GM23338 (cell line): Measurements from ENCODE around the gene GMPS. TPM values are rescaled to one million over a fixed set of nuclear protein-coding genes. Genes with fewer than 3 reads are reported as not detected.

Experiments used
- CREB1 ChIP-seq: fragments of 250-450 bp; sonication (Bioruptor Pico); IDR thresholded peaks from 2 replicates; pipeline ENCODE4 v1.5.0; 2020; ENCODE audit warnings: low read depth, mild to moderate bottlenecking, moderate library complexity
- CTCF ChIP-seq, 2 experiments: fragments of 200-600 bp in 1 of 2; sonication (generic) in 1 of 2; conservative IDR thresholded peaks; 2 replicates each; pipeline versions ENCODE4 v1.5.1 to v1.6.1; 2016 to 2017; ENCODE audit warnings: antibody characterized with exemption in 2 of 2, low read depth in 2 of 2, mild to moderate bottlenecking in 2 of 2, moderate library complexity in 1 of 2
- EZH2 ChIP-seq: fragments of 200-600 bp; sonication (generic); IDR thresholded peaks from one replicate; pipeline ENCODE4 v1.8.0; 2017; ENCODE audit warnings: antibody characterized with exemption, mild to moderate bottlenecking, low read depth; ENCODE audit not compliant: unreplicated experiment
- EZH2phosphoT487 ChIP-seq: fragments of 200-600 bp; sonication (generic); IDR thresholded peaks from one replicate; pipeline ENCODE4 v1.8.1; 2018; ENCODE audit warnings: antibody characterized with exemption; ENCODE audit not compliant: unreplicated experiment
- STAT1 ChIP-seq: IDR thresholded peaks from one replicate; pipeline ENCODE4 v1.6.1; 2016; ENCODE audit warnings: antibody characterized with exemption; ENCODE audit not compliant: unreplicated experiment
- polyA plus RNA-seq: library from polyadenylated mRNA; unstranded; fragments of >200 nt; fragmentation: Nextera tagmentation; extraction: Ambion mirVana; gene quantifications from 2 replicates; pipeline ENCODE4 v1.2.1, GENCODE V29; 2016
- total RNA-seq: library from RNA; depleted of rRNA; stranded (reverse); fragments of >200 nt; shearing (Covaris generic); gene quantifications from 2 replicates; pipeline ENCODE4 v1.2.3, GENCODE V29; 2014
- TF ChIP-seq, protein P1 (sequence below): fragments of 250-450 bp; sonication (Bioruptor Pico); IDR thresholded peaks from 2 replicates; pipeline ENCODE4 v1.5.0; 2020; ENCODE audit warnings: mild to moderate bottlenecking, moderate library complexity

Gene GMPS
- total and polyA plus RNA-seq, 2 experiments from 2014 or later: 72.0 to 145 TPM

- TF ChIP-seq, protein P1, sequence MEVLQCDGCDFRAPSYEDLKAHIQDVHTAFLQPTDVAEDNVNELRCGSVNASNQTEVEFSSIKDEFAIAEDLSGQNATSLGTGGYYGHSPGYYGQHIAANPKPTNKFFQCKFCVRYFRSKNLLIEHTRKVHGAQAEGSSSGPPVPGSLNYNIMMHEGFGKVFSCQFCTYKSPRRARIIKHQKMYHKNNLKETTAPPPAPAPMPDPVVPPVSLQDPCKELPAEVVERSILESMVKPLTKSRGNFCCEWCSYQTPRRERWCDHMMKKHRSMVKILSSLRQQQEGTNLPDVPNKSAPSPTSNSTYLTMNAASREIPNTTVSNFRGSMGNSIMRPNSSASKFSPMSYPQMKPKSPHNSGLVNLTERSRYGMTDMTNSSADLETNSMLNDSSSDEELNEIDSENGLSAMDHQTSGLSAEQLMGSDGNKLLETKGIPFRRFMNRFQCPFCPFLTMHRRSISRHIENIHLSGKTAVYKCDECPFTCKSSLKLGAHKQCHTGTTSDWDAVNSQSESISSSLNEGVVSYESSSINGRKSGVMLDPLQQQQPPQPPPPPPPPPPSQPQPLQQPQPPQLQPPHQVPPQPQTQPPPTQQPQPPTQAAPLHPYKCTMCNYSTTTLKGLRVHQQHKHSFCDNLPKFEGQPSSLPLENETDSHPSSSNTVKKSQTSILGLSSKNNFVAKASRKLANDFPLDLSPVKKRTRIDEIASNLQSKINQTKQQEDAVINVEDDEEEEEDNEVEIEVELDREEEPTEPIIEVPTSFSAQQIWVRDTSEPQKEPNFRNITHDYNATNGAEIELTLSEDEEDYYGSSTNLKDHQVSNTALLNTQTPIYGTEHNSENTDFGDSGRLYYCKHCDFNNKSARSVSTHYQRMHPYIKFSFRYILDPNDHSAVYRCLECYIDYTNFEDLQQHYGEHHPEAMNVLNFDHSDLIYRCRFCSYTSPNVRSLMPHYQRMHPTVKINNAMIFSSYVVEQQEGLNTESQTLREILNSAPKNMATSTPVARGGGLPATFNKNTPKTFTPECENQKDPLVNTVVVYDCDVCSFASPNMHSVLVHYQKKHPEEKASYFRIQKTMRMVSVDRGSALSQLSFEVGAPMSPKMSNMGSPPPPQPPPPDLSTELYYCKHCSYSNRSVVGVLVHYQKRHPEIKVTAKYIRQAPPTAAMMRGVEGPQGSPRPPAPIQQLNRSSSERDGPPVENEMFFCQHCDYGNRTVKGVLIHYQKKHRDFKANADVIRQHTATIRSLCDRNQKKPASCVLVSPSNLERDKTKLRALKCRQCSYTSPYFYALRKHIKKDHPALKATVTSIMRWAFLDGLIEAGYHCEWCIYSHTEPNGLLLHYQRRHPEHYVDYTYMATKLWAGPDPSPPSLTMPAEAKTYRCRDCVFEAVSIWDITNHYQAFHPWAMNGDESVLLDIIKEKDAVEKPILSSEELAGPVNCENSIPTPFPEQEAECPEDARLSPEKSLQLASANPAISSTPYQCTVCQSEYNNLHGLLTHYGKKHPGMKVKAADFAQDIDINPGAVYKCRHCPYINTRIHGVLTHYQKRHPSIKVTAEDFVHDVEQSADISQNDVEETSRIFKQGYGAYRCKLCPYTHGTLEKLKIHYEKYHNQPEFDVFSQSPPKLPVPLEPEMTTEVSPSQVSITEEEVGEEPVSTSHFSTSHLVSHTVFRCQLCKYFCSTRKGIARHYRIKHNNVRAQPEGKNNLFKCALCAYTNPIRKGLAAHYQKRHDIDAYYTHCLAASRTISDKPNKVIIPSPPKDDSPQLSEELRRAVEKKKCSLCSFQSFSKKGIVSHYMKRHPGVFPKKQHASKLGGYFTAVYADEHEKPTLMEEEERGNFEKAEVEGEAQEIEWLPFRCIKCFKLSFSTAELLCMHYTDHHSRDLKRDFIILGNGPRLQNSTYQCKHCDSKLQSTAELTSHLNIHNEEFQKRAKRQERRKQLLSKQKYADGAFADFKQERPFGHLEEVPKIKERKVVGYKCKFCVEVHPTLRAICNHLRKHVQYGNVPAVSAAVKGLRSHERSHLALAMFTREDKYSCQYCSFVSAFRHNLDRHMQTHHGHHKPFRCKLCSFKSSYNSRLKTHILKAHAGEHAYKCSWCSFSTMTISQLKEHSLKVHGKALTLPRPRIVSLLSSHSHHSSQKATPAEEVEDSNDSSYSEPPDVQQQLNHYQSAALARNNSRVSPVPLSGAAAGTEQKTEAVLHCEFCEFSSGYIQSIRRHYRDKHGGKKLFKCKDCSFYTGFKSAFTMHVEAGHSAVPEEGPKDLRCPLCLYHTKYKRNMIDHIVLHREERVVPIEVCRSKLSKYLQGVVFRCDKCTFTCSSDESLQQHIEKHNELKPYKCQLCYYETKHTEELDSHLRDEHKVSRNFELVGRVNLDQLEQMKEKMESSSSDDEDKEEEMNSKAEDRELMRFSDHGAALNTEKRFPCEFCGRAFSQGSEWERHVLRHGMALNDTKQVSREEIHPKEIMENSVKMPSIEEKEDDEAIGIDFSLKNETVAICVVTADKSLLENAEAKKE: no peak
- TF ChIP-seq CTCF (conservative IDR thresholded peaks at IDR 0.05; ENCODE audit: low read depth in 2 of 2) (no peak), CREB1 (CRISPR knock-in tag) (no peak), EZH2phosphoT487 (no peak), STAT1 (no peak), EZH2 (no peak)
Measured at GRCh38 chr3:155852341-155852740, 18.1 kb upstream of the GMPS start (continued).
